ENCODE results near the gene CHN1. TPM values are rescaled to one million over a fixed set of nuclear protein-coding genes. Genes with fewer than 3 reads are reported as not detected.

Gene CHN1
- total RNA-seq, 1 donor from 2014 or later: 7.3 TPM

GRCh38 chr2:175025946-175026345, 20.8 kb upstream of the CHN1 start:
- intact Hi-C loops (cut with micrococcal nuclease): no loop called here
- Mint-ChIP-seq H3K27ac (no peak overlapping the region), H3K9me3 (no peaks in the 10 kb centered on the region), H3K36me3 (ENCODE audit: low read depth) (no peaks in the 10 kb centered on the region), H3K27me3 (ENCODE audit: low read depth) (peaks cover 11% of the 10 kb centered on the region), H3K4me3 (ENCODE audit: low read depth) (no peak overlapping the region), H3K4me1 (ENCODE audit: low read depth) (no peaks in the 10 kb centered on the region)
- no peak for DNase-seq (ENCODE audit: low spot score)

GRCh38 chr2:175025233-175025632, 20.1 kb upstream of the CHN1 start:
- Mint-ChIP-seq H3K36me3 (ENCODE audit: low read depth) (no peaks in the 10 kb centered on the region), H3K27ac (no peak overlapping the region), H3K4me1 (ENCODE audit: low read depth) (no peaks in the 10 kb centered on the region), H3K4me3 (ENCODE audit: low read depth) (no peak overlapping the region), H3K9me3 (no peaks in the 10 kb centered on the region), H3K27me3 (ENCODE audit: low read depth) (peaks cover 11% of the 10 kb centered on the region)
- DNase-seq (ENCODE audit: low spot score): no peak
- intact Hi-C loops (cut with micrococcal nuclease): no loop called here

DNA sequence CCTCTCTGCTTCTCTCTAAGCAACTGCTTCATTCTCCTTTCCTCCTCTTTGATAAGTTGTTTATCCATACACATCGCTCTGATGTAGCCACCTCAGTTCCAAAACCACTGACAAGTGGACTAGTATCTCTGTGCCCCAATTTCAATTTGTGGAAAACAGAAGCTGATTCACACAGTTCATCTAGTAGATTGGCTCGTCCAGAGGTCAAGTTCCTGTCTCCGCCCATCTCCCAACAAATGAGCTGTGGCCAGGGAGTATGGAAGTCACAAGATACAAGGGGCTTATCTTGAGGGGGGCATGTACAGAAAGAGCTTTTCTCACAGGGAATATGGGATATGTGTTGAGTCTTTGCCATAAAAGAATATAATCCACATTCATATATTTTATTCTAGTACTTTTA, 17.7 kb upstream of the CHN1 start:
- DNase-seq (ENCODE audit: low spot score): no peak
- Mint-ChIP-seq H3K27ac (no peak overlapping the region), H3K4me3 (ENCODE audit: low read depth) (no peak overlapping the region), H3K36me3 (ENCODE audit: low read depth) (no peaks in the 10 kb centered on the region), H3K9me3 (no peaks in the 10 kb centered on the region), H3K27me3 (ENCODE audit: low read depth) (peaks cover 11% of the 10 kb centered on the region), H3K4me1 (ENCODE audit: low read depth) (no peaks in the 10 kb centered on the region)
- intact Hi-C loops (cut with micrococcal nuclease): no loop called here

GRCh38 chr2:175019566-175020327, 14.6 kb upstream of the CHN1 start:
- H3K4me1 Mint-ChIP-seq (ENCODE audit: low read depth): no peaks in the 10 kb centered on the region
- DNase-seq (ENCODE audit: low spot score): no peak
- no peak overlapping the region for H3K4me3 Mint-ChIP-seq (ENCODE audit: low read depth)
- intact Hi-C loops (cut with micrococcal nuclease): no loop called here
- no peaks in the 10 kb centered on the region for H3K9me3 Mint-ChIP-seq
- H3K36me3 Mint-ChIP-seq (ENCODE audit: low read depth): no peaks in the 10 kb centered on the region
- no peak overlapping the region for H3K27ac Mint-ChIP-seq
- H3K27me3 Mint-ChIP-seq (ENCODE audit: low read depth): peaks cover 8% of the 10 kb centered on the region

- no peaks in the 10 kb centered on the region for H3K36me3 Mint-ChIP-seq (ENCODE audit: low read depth)
- peaks cover 9% of the 10 kb centered on the region for H3K9me3 Mint-ChIP-seq
- no peak overlapping the region for H3K27ac Mint-ChIP-seq
- H3K4me3 Mint-ChIP-seq (ENCODE audit: low read depth): no peak overlapping the region
- no peaks in the 10 kb centered on the region for H3K4me1 Mint-ChIP-seq (ENCODE audit: low read depth)
- intact Hi-C loops (cut with micrococcal nuclease): no loop called here
- no peak for DNase-seq (ENCODE audit: low spot score)
- peaks cover 6% of the 10 kb centered on the region for H3K27me3 Mint-ChIP-seq (ENCODE audit: low read depth)
Measured at GRCh38 chr2:175017618-175018414, 12.6 kb upstream of the CHN1 start.

GRCh38 chr2:175015340-175015739, 10.2 kb upstream of the CHN1 start:
- Mint-ChIP-seq H3K36me3 (ENCODE audit: low read depth) (no peaks in the 10 kb centered on the region), H3K27me3 (ENCODE audit: low read depth) (peaks cover 19% of the 10 kb centered on the region), H3K27ac (no peak overlapping the region), H3K4me3 (ENCODE audit: low read depth) (no peak overlapping the region), H3K4me1 (ENCODE audit: low read depth) (peaks cover 1% of the 10 kb centered on the region), H3K9me3 (peaks cover 9% of the 10 kb centered on the region)
- intact Hi-C loops (cut with micrococcal nuclease): no loop called here
- no peak for DNase-seq (ENCODE audit: low spot score)

GRCh38 chr2:175012516-175012915, 7.3 kb upstream of the CHN1 start:
- peaks cover 36% of the 10 kb centered on the region for H3K27me3 Mint-ChIP-seq (ENCODE audit: low read depth)
- DNase-seq (ENCODE audit: low spot score): no peak
- H3K4me3 Mint-ChIP-seq (ENCODE audit: low read depth): no peak overlapping the region
- H3K27ac Mint-ChIP-seq: no peak overlapping the region
- intact Hi-C loops (cut with micrococcal nuclease): no loop called here
- peaks cover 1% of the 10 kb centered on the region for H3K4me1 Mint-ChIP-seq (ENCODE audit: low read depth)
- H3K36me3 Mint-ChIP-seq (ENCODE audit: low read depth): no peaks in the 10 kb centered on the region
- H3K9me3 Mint-ChIP-seq: peaks cover 9% of the 10 kb centered on the region

DNA sequence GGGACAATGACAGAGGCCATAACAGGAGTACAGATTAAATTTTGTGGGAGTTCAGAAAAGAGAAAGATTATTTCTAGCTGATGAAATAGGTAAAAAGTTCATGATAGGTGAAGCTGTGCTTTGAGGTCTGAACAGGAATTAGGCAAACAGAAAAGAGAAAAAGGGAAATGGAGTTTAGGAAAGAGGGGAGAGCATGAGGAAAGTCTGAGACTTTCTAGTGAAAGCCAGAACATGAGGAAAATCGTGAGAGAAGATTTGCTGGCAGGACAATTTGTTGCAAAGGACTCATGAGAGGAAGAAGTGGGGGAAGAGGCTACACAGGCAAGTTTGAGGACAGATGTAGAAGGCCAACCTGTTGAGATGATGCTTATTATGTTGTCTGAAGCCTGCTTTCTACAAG, 6.3 kb upstream of the CHN1 start:
- peaks cover 9% of the 10 kb centered on the region for H3K9me3 Mint-ChIP-seq
- H3K27me3 Mint-ChIP-seq (ENCODE audit: low read depth): peaks cover 46% of the 10 kb centered on the region
- H3K4me3 Mint-ChIP-seq (ENCODE audit: low read depth): no peak overlapping the region
- peaks cover 1% of the 10 kb centered on the region for H3K4me1 Mint-ChIP-seq (ENCODE audit: low read depth)
- intact Hi-C loops (cut with micrococcal nuclease): no loop called here
- H3K36me3 Mint-ChIP-seq (ENCODE audit: low read depth): no peaks in the 10 kb centered on the region
- no peak for DNase-seq (ENCODE audit: low spot score)
- H3K27ac Mint-ChIP-seq: no peak overlapping the region

DNA sequence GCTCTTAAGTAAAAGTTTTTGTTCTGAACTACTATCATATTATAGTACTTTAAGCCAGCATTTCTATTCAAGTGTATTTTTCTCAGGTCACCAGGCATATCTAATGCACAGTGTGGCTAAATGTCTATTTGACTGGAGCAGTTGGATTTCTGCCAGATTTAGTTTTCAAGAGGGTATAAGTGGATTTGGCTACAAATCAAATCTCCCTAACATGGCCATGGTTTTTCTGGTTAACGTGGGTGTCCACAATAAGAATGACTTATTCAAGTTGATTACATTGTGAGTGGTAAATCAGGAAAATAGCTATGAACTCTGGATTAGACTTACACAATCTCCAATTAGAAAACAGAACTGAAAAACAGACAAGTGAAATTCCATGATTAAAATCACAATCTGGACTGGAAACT, 5.7 kb upstream of the CHN1 start:
- Mint-ChIP-seq H3K4me1 (ENCODE audit: low read depth) (peaks cover 1% of the 10 kb centered on the region), H3K36me3 (ENCODE audit: low read depth) (no peaks in the 10 kb centered on the region), H3K4me3 (ENCODE audit: low read depth) (no peak overlapping the region), H3K27ac (no peak overlapping the region), H3K27me3 (ENCODE audit: low read depth) (peaks cover 52% of the 10 kb centered on the region), H3K9me3 (peaks cover 9% of the 10 kb centered on the region)
- intact Hi-C loops (cut with micrococcal nuclease): no loop called here
- no peak for DNase-seq (ENCODE audit: low spot score)

GRCh38 chr2:175009917-175010621, 4.9 kb upstream of the CHN1 start:
- peaks cover 57% of the 10 kb centered on the region for H3K27me3 Mint-ChIP-seq (ENCODE audit: low read depth)
- DNase-seq (ENCODE audit: low spot score): no peak
- no peak overlapping the region for H3K27ac Mint-ChIP-seq
- intact Hi-C loops (cut with micrococcal nuclease): no loop called here
- no peak overlapping the region for H3K4me3 Mint-ChIP-seq (ENCODE audit: low read depth)
- peaks cover 9% of the 10 kb centered on the region for H3K9me3 Mint-ChIP-seq
- no peaks in the 10 kb centered on the region for H3K36me3 Mint-ChIP-seq (ENCODE audit: low read depth)
- peaks cover 4% of the 10 kb centered on the region for H3K4me1 Mint-ChIP-seq (ENCODE audit: low read depth)

DNA sequence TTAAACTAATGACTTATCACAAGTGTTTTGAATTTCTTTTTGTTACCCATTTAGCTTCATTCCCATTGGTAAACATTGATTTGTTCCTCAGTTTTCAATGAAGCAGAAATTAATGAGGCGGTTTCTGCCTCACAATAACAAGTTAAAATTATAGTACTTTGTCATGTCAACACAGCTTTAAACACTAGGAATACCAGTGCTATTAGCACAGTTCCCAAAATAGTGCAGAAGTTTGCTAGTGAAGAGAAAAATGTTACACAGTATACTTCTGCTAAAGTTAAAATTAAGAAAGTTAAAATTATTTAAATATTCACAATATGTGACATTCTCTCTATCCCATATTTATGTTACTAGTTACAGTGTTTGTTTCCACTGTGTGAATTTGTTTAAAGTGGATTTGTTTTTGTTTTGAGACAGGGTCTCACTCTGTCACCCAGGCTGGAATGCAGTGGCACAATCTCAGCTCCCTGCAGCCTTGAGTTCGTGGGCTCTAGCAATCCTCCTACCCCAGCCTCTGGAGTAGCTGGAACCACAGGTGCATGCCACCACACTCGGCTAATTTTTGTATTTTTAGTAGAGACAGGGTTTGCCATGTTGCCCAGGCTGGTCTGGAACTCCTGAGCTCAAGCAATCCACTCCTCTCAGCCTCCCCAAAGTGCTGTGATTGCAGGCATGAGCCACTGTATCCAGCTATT, 3.8 kb upstream of the CHN1 start:
- H3K27ac Mint-ChIP-seq: no peak overlapping the region
- peaks cover 4% of the 10 kb centered on the region for H3K4me1 Mint-ChIP-seq (ENCODE audit: low read depth)
- H3K4me3 Mint-ChIP-seq (ENCODE audit: low read depth): no peak overlapping the region
- intact Hi-C loops (cut with micrococcal nuclease): no loop called here
- peaks cover 3% of the 10 kb centered on the region for H3K9me3 Mint-ChIP-seq
- peaks cover 60% of the 10 kb centered on the region for H3K27me3 Mint-ChIP-seq (ENCODE audit: low read depth)
- no peaks in the 10 kb centered on the region for H3K36me3 Mint-ChIP-seq (ENCODE audit: low read depth)
- DNase-seq (ENCODE audit: low spot score): no peak

DNA sequence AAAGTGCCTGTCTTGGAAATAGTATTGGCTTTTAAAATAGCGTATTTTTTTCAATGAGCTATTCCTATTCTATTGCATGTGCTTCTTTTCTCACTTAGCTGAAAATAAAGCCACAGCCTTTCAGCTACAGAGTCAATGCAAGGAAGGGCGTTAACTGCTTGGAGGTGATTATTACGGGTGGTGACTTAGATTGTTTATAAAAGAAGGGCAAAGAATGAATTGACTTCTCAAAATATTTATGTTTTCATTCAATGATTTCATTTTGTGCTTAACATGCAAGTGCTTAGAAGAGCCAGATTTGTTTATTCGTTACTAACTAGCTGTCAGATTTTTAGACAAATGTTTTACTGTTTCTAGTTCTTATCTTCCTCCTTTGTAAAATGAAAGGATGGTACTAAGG, 2.8 kb upstream of the CHN1 start:
- Mint-ChIP-seq H3K4me1 (ENCODE audit: low read depth) (peaks cover 4% of the 10 kb centered on the region), H3K27me3 (ENCODE audit: low read depth) (peaks cover 65% of the 10 kb centered on the region), H3K4me3 (ENCODE audit: low read depth) (no peak overlapping the region), H3K9me3 (no peaks in the 10 kb centered on the region), H3K36me3 (ENCODE audit: low read depth) (no peaks in the 10 kb centered on the region), H3K27ac (no peak overlapping the region)
- intact Hi-C loops (cut with micrococcal nuclease): no loop called here
- DNase-seq (ENCODE audit: low spot score): no peak
